Rectal smooth muscle tissue (tissue), 1 donor: ENCODE measurements around the gene PXYLP1.

ENCODE experiments used
- H3K27ac ChIP-seq: one replicate; pipeline ENCODE4 v1.7.0; 2013; ENCODE audit warnings: low read depth, low read length, inconsistent platforms
- H3K27me3 ChIP-seq: one replicate; pipeline ENCODE4 v1.7.0; 2013; ENCODE audit warnings: low read length; ENCODE audit not compliant: control insufficient read depth, insufficient read depth
- H3K36me3 ChIP-seq: one replicate; pipeline ENCODE4 v1.7.0; 2013; ENCODE audit warnings: low read length; ENCODE audit not compliant: control insufficient read depth, insufficient read depth
- H3K4me1 ChIP-seq: one replicate; pipeline ENCODE4 v1.7.0; 2013; ENCODE audit warnings: low read length; ENCODE audit not compliant: control insufficient read depth, insufficient read depth
- H3K4me3 ChIP-seq: one replicate; pipeline ENCODE4 v1.7.0; 2013; ENCODE audit warnings: low read length
- H3K9ac ChIP-seq: one replicate; pipeline ENCODE4 v1.7.0; 2013; ENCODE audit warnings: low read length

PXYLP1 gene

GRCh38 chr3:141242377-141243092, 10.9 kb downstream of the PXYLP1 start:
- Histone ChIP-seq H3K9ac (no peak overlapping the region), H3K36me3 (no peaks in the 10 kb centered on the region), H3K27me3 (no peaks in the 10 kb centered on the region), H3K4me1 (no peaks in the 10 kb centered on the region), H3K4me3 (no peak overlapping the region), H3K27ac (no peak overlapping the region)

DNA sequence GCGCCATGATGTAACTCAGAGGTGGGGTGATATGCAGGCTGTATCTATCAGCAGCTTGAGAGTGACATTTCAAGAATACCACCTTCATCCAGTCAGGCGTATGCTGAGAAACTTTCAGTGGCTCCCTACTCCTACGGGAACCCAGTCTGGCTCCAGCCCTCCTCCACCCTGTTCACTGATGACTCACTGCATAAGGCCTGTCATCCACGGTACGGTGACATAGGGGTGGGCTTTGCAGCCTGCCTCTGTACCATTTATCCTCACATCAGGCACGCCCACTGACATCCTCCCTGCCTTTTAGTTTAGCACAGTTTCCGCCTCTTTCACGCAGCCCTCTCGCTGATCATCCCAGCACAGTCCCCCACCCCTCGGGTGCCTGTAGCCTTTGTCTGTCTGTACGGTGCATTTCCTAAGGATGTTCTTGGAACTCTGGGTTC, 11.7 kb downstream of the PXYLP1 start:
- no peaks in the 10 kb centered on the region for H3K36me3 ChIP-seq
- H3K4me3 ChIP-seq, result no peak overlapping the region
- H3K9ac ChIP-seq, result no peak overlapping the region
- no peaks in the 10 kb centered on the region for H3K4me1 ChIP-seq
- H3K27me3 ChIP-seq, result no peaks in the 10 kb centered on the region
- no peak overlapping the region for H3K27ac ChIP-seq

GRCh38 chr3:141246224-141246957, 14.8 kb downstream of the PXYLP1 start:
- Histone ChIP-seq H3K4me3 (no peak overlapping the region), H3K27me3 (no peaks in the 10 kb centered on the region), H3K9ac (no peak overlapping the region), H3K27ac (no peak overlapping the region), H3K36me3 (no peaks in the 10 kb centered on the region), H3K4me1 (no peaks in the 10 kb centered on the region)

- Histone ChIP-seq H3K27me3 (no peaks in the 10 kb centered on the region), H3K36me3 (no peaks in the 10 kb centered on the region), H3K4me3 (no peak overlapping the region), H3K4me1 (no peaks in the 10 kb centered on the region), H3K9ac (no peak overlapping the region), H3K27ac (no peak overlapping the region)
Measured at GRCh38 chr3:141246958-141247301, 15.3 kb downstream of the PXYLP1 start.

DNA sequence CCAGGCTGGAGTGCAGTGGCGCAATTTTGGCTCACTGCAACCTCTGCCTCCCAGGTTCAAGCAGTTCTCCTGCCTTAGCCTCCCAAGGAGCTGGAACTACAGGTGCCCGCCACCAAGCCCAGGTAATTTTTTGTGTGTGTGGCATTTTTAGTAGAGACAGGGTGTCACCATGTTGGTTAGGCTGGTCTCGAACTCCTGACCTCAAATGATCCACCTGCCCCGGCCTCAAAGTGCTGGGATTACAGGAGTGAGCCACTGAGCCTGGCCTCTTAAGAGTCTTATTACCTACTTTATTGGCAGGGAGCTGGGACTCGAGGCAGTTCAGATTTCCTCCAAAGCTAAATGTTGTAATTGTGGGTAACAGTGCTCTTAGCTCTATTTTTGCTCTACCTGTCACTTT, 16.4 kb downstream of the PXYLP1 start:
- no peak overlapping the region for H3K27ac ChIP-seq
- H3K4me3 ChIP-seq, result no peak overlapping the region
- H3K9ac ChIP-seq, result no peak overlapping the region
- no peaks in the 10 kb centered on the region for H3K36me3 ChIP-seq
- no peaks in the 10 kb centered on the region for H3K27me3 ChIP-seq
- H3K4me1 ChIP-seq, result no peaks in the 10 kb centered on the region

DNA sequence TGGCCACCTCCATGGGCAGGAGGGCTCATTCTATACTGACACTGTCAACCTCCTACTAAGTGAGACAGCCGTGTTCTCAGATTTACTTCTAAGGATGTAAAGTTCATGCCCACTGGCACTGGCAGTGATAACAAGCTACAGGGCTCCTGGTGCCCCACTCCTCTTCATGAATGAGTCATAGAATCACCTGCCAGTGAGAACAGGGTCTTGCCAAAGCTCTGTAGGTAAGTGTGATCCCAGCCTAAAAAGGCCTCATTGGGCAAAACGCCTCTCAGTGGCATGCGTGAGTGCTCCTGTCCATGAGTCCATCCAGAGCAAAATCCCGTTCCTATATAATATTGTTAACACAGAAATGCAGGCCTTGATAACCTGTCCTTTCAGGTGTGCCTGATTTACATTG, 17.4 kb downstream of the PXYLP1 start:
- no peaks in the 10 kb centered on the region for H3K27me3 ChIP-seq
- H3K4me1 ChIP-seq, result no peaks in the 10 kb centered on the region
- no peak overlapping the region for H3K4me3 ChIP-seq
- H3K27ac ChIP-seq, result no peak overlapping the region
- no peak overlapping the region for H3K9ac ChIP-seq
- H3K36me3 ChIP-seq, result no peaks in the 10 kb centered on the region

GRCh38 chr3:141250342-141250741, 18.7 kb downstream of the PXYLP1 start:
- Histone ChIP-seq H3K27me3 (no peaks in the 10 kb centered on the region), H3K36me3 (no peaks in the 10 kb centered on the region), H3K9ac (no peak overlapping the region), H3K4me1 (no peaks in the 10 kb centered on the region), H3K4me3 (no peak overlapping the region), H3K27ac (no peak overlapping the region)

GRCh38 chr3:141250828-141251227, 19.2 kb downstream of the PXYLP1 start:
- no peaks in the 10 kb centered on the region for H3K4me1 ChIP-seq
- no peak overlapping the region for H3K9ac ChIP-seq
- H3K27me3 ChIP-seq, result no peaks in the 10 kb centered on the region
- H3K4me3 ChIP-seq, result no peak overlapping the region
- H3K27ac ChIP-seq, result no peak overlapping the region
- H3K36me3 ChIP-seq, result no peaks in the 10 kb centered on the region

DNA sequence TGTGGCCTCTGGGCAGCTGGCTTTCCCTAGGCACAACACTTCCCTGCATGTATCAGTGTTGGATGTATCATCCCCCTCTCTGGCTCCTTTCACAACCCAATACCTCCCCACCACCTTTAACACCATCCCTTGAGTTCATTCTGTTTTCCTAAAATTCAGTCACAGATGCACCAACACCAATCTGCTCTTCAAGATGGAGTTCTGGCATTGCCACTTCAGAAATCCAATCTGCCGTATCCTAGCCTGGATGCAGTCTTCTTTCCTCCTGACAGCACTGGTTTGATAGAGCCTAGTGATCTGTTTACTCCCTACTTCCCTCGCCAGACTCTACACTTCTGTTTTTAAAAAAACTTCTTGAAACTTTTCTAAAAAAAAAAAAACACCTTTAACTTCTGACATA, 21.7 kb downstream of the PXYLP1 start:
- no peak overlapping the region for H3K9ac ChIP-seq
- H3K4me1 ChIP-seq, result no peaks in the 10 kb centered on the region

GRCh38 chr3:141253811-141254210, 22.2 kb downstream of the PXYLP1 start:
- H3K27ac ChIP-seq, result no peak overlapping the region
- H3K27me3 ChIP-seq, result no peaks in the 10 kb centered on the region
- H3K9ac ChIP-seq, result no peak overlapping the region
- no peak overlapping the region for H3K4me3 ChIP-seq
- no peaks in the 10 kb centered on the region for H3K4me1 ChIP-seq
- no peaks in the 10 kb centered on the region for H3K36me3 ChIP-seq

More for the DNA sequence above, 21.7 kb downstream of the PXYLP1 start:
- H3K36me3 ChIP-seq, result no peaks in the 10 kb centered on the region
- H3K27ac ChIP-seq, result no peak overlapping the region
- no peak overlapping the region for H3K4me3 ChIP-seq
- H3K27me3 ChIP-seq, result no peaks in the 10 kb centered on the region

DNA sequence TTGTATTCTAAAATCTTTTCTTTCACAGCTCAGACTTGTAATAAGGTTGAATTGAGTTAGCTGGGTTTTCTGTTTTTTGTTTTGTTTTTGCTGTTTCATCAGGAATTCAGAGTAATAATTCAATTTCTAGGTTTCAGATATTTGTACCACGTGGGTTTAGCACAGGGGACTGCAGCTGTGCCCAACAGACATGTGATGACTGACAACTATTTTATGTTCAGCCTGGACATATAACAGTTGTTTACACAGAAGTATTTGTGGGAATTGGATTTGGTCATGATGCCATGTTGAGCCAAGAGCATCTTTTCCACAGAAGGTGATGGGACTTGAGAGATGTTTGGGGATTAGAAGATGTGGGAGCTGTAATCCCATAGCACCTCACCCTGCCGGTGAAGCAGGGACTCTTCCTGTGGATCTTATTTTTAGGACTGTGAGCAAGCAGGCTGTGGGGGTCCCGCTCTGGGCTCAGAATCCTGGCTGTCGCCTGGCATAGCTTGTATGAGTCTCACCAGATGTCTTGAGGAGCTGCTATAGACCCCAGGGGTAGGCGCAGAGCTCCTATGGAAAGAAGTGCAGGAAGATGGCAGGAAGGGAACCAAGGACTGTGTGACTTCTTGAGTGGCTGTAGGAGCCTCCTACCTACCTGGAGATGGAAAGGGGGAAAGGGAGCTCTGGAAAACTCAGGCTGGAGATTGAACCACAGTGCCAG, 23.7 kb downstream of the PXYLP1 start:
- no peaks in the 10 kb centered on the region for H3K4me1 ChIP-seq
- no peak overlapping the region for H3K9ac ChIP-seq
- H3K4me3 ChIP-seq, result no peak overlapping the region
- no peak overlapping the region for H3K27ac ChIP-seq
- no peaks in the 10 kb centered on the region for H3K27me3 ChIP-seq
- no peaks in the 10 kb centered on the region for H3K36me3 ChIP-seq

DNA sequence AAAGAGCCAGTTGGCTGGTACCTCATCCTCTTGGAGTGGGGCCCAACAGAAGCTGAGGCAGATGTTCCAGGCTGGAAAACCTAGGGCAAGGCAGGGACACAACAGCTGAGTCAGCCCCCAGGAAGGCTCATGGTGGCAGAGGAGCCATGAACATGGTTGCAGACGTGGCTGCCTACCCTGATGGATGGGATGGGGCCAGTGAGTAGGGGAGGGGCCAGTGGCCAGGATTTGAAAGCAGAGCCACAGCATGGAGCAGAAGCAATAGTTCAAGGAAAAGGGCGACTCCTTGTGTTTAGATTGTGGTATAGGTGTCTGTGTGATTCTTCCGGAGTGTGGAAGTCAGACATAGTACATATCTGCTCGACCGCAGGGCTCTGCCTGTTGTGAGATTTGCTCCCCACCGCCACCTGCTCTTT, 24.2 kb downstream of the PXYLP1 start:
- Histone ChIP-seq H3K4me3 (no peak overlapping the region), H3K27ac (no peak overlapping the region), H3K27me3 (no peaks in the 10 kb centered on the region), H3K9ac (no peak overlapping the region), H3K4me1 (no peaks in the 10 kb centered on the region), H3K36me3 (no peaks in the 10 kb centered on the region)
